Measurements from ENCODE around the gene MS4A5.
"Not testable (repeated sequence)": the region's sequence is repeated elsewhere in the genome, so short reads cannot be mapped to it uniquely, and the experiment has no call there.

MS4A5 gene

GRCh38 chr11:60431251-60431650 is 1.9 kb downstream of the MS4A5 start:
- no peaks in the 10 kb centered on the region for H3K9me3 ChIP-seq (ENCODE audit: control insufficient read depth in 1 of 2, low read length in 2 of 2)
- H3K4me1 ChIP-seq (ENCODE audit: control insufficient read depth in 1 of 2, insufficient read depth in 2 of 2, low read length in 2 of 2) = no peaks in the 10 kb centered on the region
- H3K4me3 ChIP-seq (ENCODE audit: low read depth in 1 of 2, low read length in 2 of 2) = no peak overlapping the region
- H3K36me3 ChIP-seq (ENCODE audit: control insufficient read depth in 1 of 2, insufficient read depth in 2 of 2, low read length in 2 of 2) = no peaks in the 10 kb centered on the region
- no peaks in the 10 kb centered on the region for H3K27me3 ChIP-seq (ENCODE audit: low read depth, low read length)
- H3K27ac ChIP-seq (ENCODE audit: low read length) = no peak overlapping the region

DNA sequence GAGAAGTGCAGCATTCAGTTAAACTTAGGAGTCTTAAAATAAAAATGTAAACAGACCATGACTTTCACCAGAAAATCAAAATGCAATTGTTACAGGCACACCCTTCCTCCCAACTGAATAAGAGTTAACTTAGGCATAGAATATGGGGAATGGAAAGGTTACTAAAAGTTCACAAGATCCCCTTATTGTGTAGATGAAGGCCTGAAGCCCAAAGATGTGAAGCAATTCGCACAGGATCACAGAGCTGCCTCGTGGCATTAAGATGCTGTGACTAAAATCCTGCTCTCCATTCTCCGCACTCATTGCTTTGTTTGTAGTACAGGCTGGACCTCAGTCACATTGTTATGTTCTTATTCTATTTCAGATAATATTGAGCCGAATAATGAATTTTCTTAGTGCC is 4.0 kb downstream of the MS4A5 start:
- Histone ChIP-seq H3K27me3 (ENCODE audit: low read depth, low read length) (no peaks in the 10 kb centered on the region), H3K4me1 (ENCODE audit: control insufficient read depth in 1 of 2, insufficient read depth in 2 of 2, low read length in 2 of 2) (no peaks in the 10 kb centered on the region), H3K4me3 (ENCODE audit: low read depth in 1 of 2, low read length in 2 of 2) (no peak overlapping the region), H3K27ac (ENCODE audit: low read length) (no peak overlapping the region), H3K9me3 (ENCODE audit: control insufficient read depth in 1 of 2, low read length in 2 of 2) (no peaks in the 10 kb centered on the region), H3K36me3 (ENCODE audit: control insufficient read depth in 1 of 2, insufficient read depth in 2 of 2, low read length in 2 of 2) (no peaks in the 10 kb centered on the region)

DNA sequence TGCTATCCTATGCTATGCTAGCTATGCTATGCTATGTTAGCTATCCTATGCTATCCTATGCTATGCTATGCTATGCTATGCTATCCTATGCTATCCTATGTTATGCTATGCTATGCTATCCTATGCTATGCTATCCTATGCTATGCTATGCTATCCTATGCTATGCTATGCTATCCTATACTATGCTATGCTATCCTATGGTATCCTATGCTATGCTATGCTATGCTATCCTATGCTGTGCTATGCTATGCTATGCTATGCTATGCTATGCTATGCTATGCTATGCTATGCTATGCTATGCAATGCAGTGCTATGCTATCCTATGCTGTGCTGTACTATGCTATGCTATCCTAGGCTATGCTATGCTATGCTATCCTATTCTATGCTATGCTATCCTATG is 17.7 kb downstream of the MS4A5 start:
- Histone ChIP-seq H3K9me3 (ENCODE audit: control insufficient read depth in 1 of 2, low read length in 2 of 2) (no peaks in the 10 kb centered on the region), H3K4me1 (ENCODE audit: control insufficient read depth in 1 of 2, insufficient read depth in 2 of 2, low read length in 2 of 2) (no peaks in the 10 kb centered on the region), H3K27me3 (ENCODE audit: low read depth, low read length) (no peaks in the 10 kb centered on the region), H3K27ac (ENCODE audit: low read length) (no peak overlapping the region), H3K36me3 (ENCODE audit: control insufficient read depth in 1 of 2, insufficient read depth in 2 of 2, low read length in 2 of 2) (no peaks in the 10 kb centered on the region), H3K4me3 (ENCODE audit: low read depth in 1 of 2, low read length in 2 of 2) (no peak overlapping the region)

GRCh38 chr11:60447846-60448245 is 18.5 kb downstream of the MS4A5 start:
- H3K4me3 ChIP-seq (ENCODE audit: low read depth in 1 of 2, low read length in 2 of 2) = no peak overlapping the region
- no peaks in the 10 kb centered on the region for H3K4me1 ChIP-seq (ENCODE audit: control insufficient read depth in 1 of 2, insufficient read depth in 2 of 2, low read length in 2 of 2)
- no peaks in the 10 kb centered on the region for H3K27me3 ChIP-seq (ENCODE audit: low read depth, low read length)
- no peaks in the 10 kb centered on the region for H3K9me3 ChIP-seq (ENCODE audit: control insufficient read depth in 1 of 2, low read length in 2 of 2)
- H3K27ac ChIP-seq (ENCODE audit: low read length) = no peak overlapping the region
- H3K36me3 ChIP-seq (ENCODE audit: control insufficient read depth in 1 of 2, insufficient read depth in 2 of 2, low read length in 2 of 2) = no peaks in the 10 kb centered on the region

DNA sequence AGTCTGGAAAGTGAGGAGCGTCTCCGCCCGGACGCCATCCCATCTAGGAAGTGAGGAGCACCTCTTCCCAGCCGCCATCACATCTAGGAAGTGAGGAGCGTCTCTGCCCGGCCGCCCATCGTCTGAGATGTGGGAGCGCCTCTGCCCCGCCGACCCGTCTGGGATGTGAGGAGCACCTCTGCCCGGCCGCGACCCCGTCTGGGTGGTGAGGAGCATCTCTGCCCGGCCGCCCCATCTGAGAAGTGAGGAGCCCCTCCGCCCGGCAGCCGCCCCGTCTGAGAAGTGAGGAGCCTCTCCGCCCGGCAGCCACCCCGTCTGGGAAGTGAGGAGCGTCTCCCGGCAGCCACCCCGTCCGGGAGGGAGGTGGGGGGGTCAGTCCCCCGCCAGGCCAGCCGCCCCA is 21.8 kb downstream of the MS4A5 start:
- not testable (repeated sequence) for H3K9me3 ChIP-seq (ENCODE audit: control insufficient read depth in 1 of 2, low read length in 2 of 2); H3K27me3 ChIP-seq (ENCODE audit: low read depth, low read length); H3K4me1 ChIP-seq (ENCODE audit: control insufficient read depth in 1 of 2, insufficient read depth in 2 of 2, low read length in 2 of 2); H3K36me3 ChIP-seq (ENCODE audit: control insufficient read depth in 1 of 2, insufficient read depth in 2 of 2, low read length in 2 of 2); H3K27ac ChIP-seq (ENCODE audit: low read length); H3K4me3 ChIP-seq (ENCODE audit: low read depth in 1 of 2, low read length in 2 of 2)

GRCh38 chr11:60454212-60454611 is 24.8 kb downstream of the MS4A5 start:
- no peak overlapping the region for H3K4me3 ChIP-seq (ENCODE audit: low read depth in 1 of 2, low read length in 2 of 2)

GRCh38 chr11:60455531-60456042 is 26.2 kb downstream of the MS4A5 start, which contains the start of gene MS4A1:
MS4A1 (plus strand) TSS chr11:60455847; CDS start chr11:60462375, 6,528 bp downstream.
- Histone ChIP-seq H3K9me3 (ENCODE audit: control insufficient read depth in 1 of 2, low read length in 2 of 2) (no peaks in the 10 kb centered on the region), H3K4me3 (ENCODE audit: low read depth in 1 of 2, low read length in 2 of 2) (no peak within 1 kb of the TSS), H3K27ac (ENCODE audit: low read length) (no peak within 1 kb of the TSS), H3K27me3 (ENCODE audit: low read depth, low read length) (no peaks in the 10 kb centered on the region), H3K36me3 (ENCODE audit: control insufficient read depth in 1 of 2, insufficient read depth in 2 of 2, low read length in 2 of 2) (no peaks in the 10 kb centered on the region), H3K4me1 (ENCODE audit: control insufficient read depth in 1 of 2, insufficient read depth in 2 of 2, low read length in 2 of 2) (no peaks in the 10 kb centered on the region)

More at GRCh38 chr11:60454212-60454611, 24.8 kb downstream of the MS4A5 start:
- H3K27ac ChIP-seq (ENCODE audit: low read length) = no peak overlapping the region
- H3K27me3 ChIP-seq (ENCODE audit: low read depth, low read length) = no peaks in the 10 kb centered on the region
- H3K9me3 ChIP-seq (ENCODE audit: control insufficient read depth in 1 of 2, low read length in 2 of 2) = no peaks in the 10 kb centered on the region
- H3K4me1 ChIP-seq (ENCODE audit: control insufficient read depth in 1 of 2, insufficient read depth in 2 of 2, low read length in 2 of 2) = no peaks in the 10 kb centered on the region
- H3K36me3 ChIP-seq (ENCODE audit: control insufficient read depth in 1 of 2, insufficient read depth in 2 of 2, low read length in 2 of 2) = no peaks in the 10 kb centered on the region

DNA sequence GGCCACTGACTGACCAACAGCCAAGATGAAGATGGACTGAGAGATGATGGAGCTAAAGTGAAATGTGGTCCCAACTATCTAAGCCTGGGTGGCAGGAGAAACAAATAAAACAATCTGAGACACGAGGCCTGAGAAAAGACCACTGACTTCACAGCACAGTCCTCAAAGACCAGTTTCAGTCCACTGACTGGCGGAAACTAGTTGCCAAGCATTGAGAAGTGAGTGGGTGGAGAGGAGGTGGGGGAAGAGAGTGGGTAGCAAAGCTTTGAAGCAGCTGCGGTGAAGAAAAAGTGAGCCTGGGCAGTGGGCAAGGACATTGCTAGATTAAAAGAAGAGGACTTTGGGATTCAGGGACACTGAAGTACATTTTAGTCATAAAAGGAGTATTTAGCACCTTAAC is 28.2 kb downstream of the MS4A5 start:
- H3K9me3 ChIP-seq (ENCODE audit: control insufficient read depth in 1 of 2, low read length in 2 of 2) = no peaks in the 10 kb centered on the region
- H3K4me3 ChIP-seq (ENCODE audit: low read depth in 1 of 2, low read length in 2 of 2) = no peak overlapping the region
- H3K27me3 ChIP-seq (ENCODE audit: low read depth, low read length) = no peaks in the 10 kb centered on the region
- no peaks in the 10 kb centered on the region for H3K4me1 ChIP-seq (ENCODE audit: control insufficient read depth in 1 of 2, insufficient read depth in 2 of 2, low read length in 2 of 2)
- H3K27ac ChIP-seq (ENCODE audit: low read length) = no peak overlapping the region
- no peaks in the 10 kb centered on the region for H3K36me3 ChIP-seq (ENCODE audit: control insufficient read depth in 1 of 2, insufficient read depth in 2 of 2, low read length in 2 of 2)

DNA sequence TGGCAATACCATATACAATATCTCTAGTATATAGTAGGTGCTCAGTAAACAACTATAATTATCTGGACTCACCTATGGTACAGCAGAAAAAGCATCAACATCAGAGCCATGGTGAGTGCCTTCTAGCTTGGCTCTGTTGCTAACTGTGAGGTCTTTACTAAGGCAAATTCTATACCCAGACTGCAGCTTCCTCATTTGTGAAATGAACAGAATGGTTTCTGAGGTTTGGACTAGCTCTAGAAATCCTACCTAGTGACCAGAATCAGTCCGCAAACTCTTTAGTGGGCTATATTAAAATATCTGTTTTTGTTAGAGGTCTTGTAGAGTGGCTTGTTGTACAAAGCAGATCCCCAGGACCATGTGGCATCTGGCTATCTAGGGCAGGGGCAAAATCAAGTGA is 30.0 kb downstream of the MS4A5 start:
- H3K27ac ChIP-seq (ENCODE audit: low read length) = no peak overlapping the region

DNA sequence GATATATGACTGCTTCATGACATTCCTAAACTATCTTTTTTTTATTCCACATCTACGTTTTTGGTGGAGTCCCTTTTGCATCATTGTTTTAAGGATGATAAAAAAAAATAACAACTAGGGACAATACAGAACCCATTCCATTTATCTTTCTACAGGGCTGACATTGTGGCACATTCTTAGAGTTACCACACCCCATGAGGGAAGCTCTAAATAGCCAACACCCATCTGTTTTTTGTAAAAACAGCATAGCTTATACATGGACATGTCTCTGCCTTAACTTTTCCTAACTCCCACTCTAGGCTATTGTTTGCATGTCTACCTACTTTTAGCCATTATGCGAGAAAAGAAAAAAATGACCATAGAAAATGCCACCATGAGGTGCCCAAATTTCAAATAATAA is 39.5 kb downstream of the MS4A5 start:
- no peak overlapping the region for H3K4me3 ChIP-seq (ENCODE audit: low read depth in 1 of 2, low read length in 2 of 2)
- H3K4me1 ChIP-seq (ENCODE audit: control insufficient read depth in 1 of 2, insufficient read depth in 2 of 2, low read length in 2 of 2) = no peaks in the 10 kb centered on the region
- no peak overlapping the region for H3K27ac ChIP-seq (ENCODE audit: low read length)
- H3K36me3 ChIP-seq (ENCODE audit: control insufficient read depth in 1 of 2, insufficient read depth in 2 of 2, low read length in 2 of 2) = no peaks in the 10 kb centered on the region
- H3K27me3 ChIP-seq (ENCODE audit: low read depth, low read length) = no peaks in the 10 kb centered on the region
- no peaks in the 10 kb centered on the region for H3K9me3 ChIP-seq (ENCODE audit: control insufficient read depth in 1 of 2, low read length in 2 of 2)

More for the DNA sequence above, 30.0 kb downstream of the MS4A5 start:
- Histone ChIP-seq H3K4me1 (ENCODE audit: control insufficient read depth in 1 of 2, insufficient read depth in 2 of 2, low read length in 2 of 2) (no peaks in the 10 kb centered on the region), H3K4me3 (ENCODE audit: low read depth in 1 of 2, low read length in 2 of 2) (no peak overlapping the region), H3K36me3 (ENCODE audit: control insufficient read depth in 1 of 2, insufficient read depth in 2 of 2, low read length in 2 of 2) (no peaks in the 10 kb centered on the region), H3K9me3 (ENCODE audit: control insufficient read depth in 1 of 2, low read length in 2 of 2) (no peaks in the 10 kb centered on the region), H3K27me3 (ENCODE audit: low read depth, low read length) (no peaks in the 10 kb centered on the region)

GRCh38 chr11:60469723-60470122 is 40.4 kb downstream of the MS4A5 start:
- H3K36me3 ChIP-seq (ENCODE audit: control insufficient read depth in 1 of 2, insufficient read depth in 2 of 2, low read length in 2 of 2) = no peaks in the 10 kb centered on the region
- H3K27ac ChIP-seq (ENCODE audit: low read length) = no peak overlapping the region
- no peaks in the 10 kb centered on the region for H3K4me1 ChIP-seq (ENCODE audit: control insufficient read depth in 1 of 2, insufficient read depth in 2 of 2, low read length in 2 of 2)
- no peak overlapping the region for H3K4me3 ChIP-seq (ENCODE audit: low read depth in 1 of 2, low read length in 2 of 2)
- H3K9me3 ChIP-seq (ENCODE audit: control insufficient read depth in 1 of 2, low read length in 2 of 2) = no peaks in the 10 kb centered on the region
- H3K27me3 ChIP-seq (ENCODE audit: low read depth, low read length) = no peaks in the 10 kb centered on the region

DNA sequence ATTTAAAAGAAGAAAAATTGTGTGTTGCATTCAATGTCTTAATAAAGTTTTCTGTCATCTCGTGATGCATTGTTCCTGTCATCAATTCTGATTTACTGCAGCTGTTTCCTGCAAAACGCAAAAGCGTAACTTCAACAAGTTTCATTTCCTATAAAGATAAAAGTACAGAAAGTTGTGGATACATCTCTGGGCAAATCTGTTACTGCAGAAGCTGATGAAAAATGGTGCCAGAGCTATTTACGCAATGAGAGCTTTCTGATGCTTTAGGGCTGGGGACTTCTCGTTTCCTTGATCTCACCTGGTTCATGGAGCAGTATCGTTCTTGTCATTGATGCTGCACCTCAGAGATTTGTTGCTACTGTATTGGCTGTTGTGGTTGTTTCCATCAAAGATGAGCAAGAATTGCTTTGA is 47.7 kb downstream of the MS4A5 start:
- Histone ChIP-seq H3K4me3 (ENCODE audit: low read depth in 1 of 2, low read length in 2 of 2) (no peak overlapping the region), H3K36me3 (ENCODE audit: control insufficient read depth in 1 of 2, insufficient read depth in 2 of 2, low read length in 2 of 2) (no peaks in the 10 kb centered on the region), H3K4me1 (ENCODE audit: control insufficient read depth in 1 of 2, insufficient read depth in 2 of 2, low read length in 2 of 2) (no peaks in the 10 kb centered on the region), H3K27ac (ENCODE audit: low read length) (no peak overlapping the region), H3K27me3 (ENCODE audit: low read depth, low read length) (no peaks in the 10 kb centered on the region), H3K9me3 (ENCODE audit: control insufficient read depth in 1 of 2, low read length in 2 of 2) (no peaks in the 10 kb centered on the region)
